ENCODE results near the gene ZNF423. TPM values are rescaled to one million over a fixed set of nuclear protein-coding genes. Genes with fewer than 3 reads are reported as not detected.

ZNF423 gene
- total and polyA plus RNA-seq, 9 of the 15 experiments (the other 6 are each of a cell fraction or from before 2014, with no cell fraction given), result not detected

DNA sequence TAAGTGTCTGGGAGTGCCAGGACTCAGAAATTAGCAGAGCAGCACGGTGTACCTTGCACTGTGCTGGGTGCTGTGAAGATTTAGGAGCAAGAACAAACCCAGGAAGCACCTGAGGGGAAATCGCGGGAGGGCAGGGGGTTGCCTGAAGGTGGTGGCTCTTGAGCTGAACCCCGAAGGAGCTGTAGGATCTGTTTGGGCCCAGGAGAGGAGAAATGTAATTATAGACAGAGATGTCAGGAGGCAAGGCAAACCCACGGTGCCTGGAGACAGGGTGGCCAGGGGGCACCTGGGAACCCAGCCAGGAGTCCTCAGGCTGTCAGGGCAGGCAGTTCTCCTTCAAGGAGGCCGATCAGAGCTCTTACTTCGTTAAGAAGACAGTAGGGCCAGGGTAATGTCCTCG, 373.2 kb downstream of the ZNF423 start:
- ATAC-seq (no peak), FAIRE-seq (no peak), DNase-seq (ENCODE audit: extremely low read depth in 1 of 4, low spot score in 3 of 4) (no peak)
- POLR2A ChIA-PET, result interaction anchor here (0.7 kb wide), 1 partner anchor 15 kb away, joined by 3 read pairs; no protein-coding TSS in a partner anchor
- Histone ChIP-seq H3K9me3 (replicated peaks; ENCODE audit: control insufficient read depth, insufficient read depth, low read depth, low read length) (no peaks in the 10 kb centered on the region), H3K4me3 (no peak overlapping the region), H3K4me1 (replicated peaks in 1 of 2; ENCODE audit: control insufficient read depth in 2 of 2, insufficient read depth in 2 of 2, low read length in 2 of 2) (peaks cover 0 to 9% of the 10 kb centered on the region in 2 experiments; a peak in 1 of 5 replicates), H3K4me2 (ENCODE audit: insufficient read depth, low read length) (no peak overlapping the region), H3K27ac (ENCODE audit: extremely low read depth, low read depth, low read length) (no peak overlapping the region), H2AFZ (ENCODE audit: low read depth, low read length) (no peak overlapping the region), H3K9ac (ENCODE audit: insufficient read depth in 1 of 2, low read depth in 2 of 2, low read length in 2 of 2) (no peak overlapping the region), H3K79me2 (ENCODE audit: control insufficient read depth, insufficient read depth, low read length) (no peaks in the 10 kb centered on the region), H3K9me1 (ENCODE audit: control insufficient read depth, insufficient read depth, low read length) (no peaks in the 10 kb centered on the region), H4K20me1 (replicated peaks; ENCODE audit: control insufficient read depth, insufficient read depth, low read length) (no peaks in the 10 kb centered on the region), H3K36me3 (ENCODE audit: control insufficient read depth, insufficient read depth, low read length) (no peaks in the 10 kb centered on the region), H3K27me3 (ENCODE audit: control insufficient read depth in 2 of 2, insufficient read depth in 2 of 2, low read length in 2 of 2) (peaks cover 0 to 15% of the 10 kb centered on the region in 2 experiments; a peak in 3 of 5 replicates)
- CTCF ChIA-PET (ENCODE audit: low intra/inter-chr PET ratio), result no interaction called here
- in situ Hi-C loops (cut with MboI) (no loop called here), intact Hi-C loops (cut with micrococcal nuclease) (no loop called here)
- TF ChIP-seq, protein P1, sequence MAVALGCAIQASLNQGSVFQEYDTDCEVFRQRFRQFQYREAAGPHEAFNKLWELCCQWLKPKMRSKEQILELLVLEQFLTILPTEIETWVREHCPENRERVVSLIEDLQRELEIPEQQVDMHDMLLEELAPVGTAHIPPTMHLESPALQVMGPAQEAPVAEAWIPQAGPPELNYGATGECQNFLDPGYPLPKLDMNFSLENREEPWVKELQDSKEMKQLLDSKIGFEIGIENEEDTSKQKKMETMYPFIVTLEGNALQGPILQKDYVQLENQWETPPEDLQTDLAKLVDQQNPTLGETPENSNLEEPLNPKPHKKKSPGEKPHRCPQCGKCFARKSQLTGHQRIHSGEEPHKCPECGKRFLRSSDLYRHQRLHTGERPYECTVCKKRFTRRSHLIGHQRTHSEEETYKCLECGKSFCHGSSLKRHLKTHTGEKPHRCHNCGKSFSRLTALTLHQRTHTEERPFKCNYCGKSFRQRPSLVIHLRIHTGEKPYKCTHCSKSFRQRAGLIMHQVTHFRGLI (CRISPR knock-in tag; IDR thresholded peaks at IDR 0.05), result no peak
- TF ChIP-seq BRD4 (IDR thresholded peaks at IDR 0.05) (no peak), MTA1 (IDR thresholded peaks at IDR 0.05; ENCODE audit: borderline replicate concordance) (no peak), TAF7 (tag; IDR thresholded peaks at IDR 0.05) (no peak), DNMT1 (IDR thresholded peaks at IDR 0.05) (no peak), ZNF134 (CRISPR knock-in tag; conservative IDR thresholded peaks at IDR 0.05) (no peak), ZNF224 (CRISPR knock-in tag; IDR thresholded peaks at IDR 0.05) (no peak), NCOA2 (IDR thresholded peaks at IDR 0.05; ENCODE audit: partially characterized antibody in 2 of 2) (no peak)
- no TSS peak for BruUV-seq (replicated peaks)
- 1% methylated on average over 8 of the region's 8 CpGs for WGBS (ENCODE audit: insufficient coverage, low coverage, missing lambda C conversion rate)
